HG03558 (cell line): ENCODE measurements around the gene G6PC3.
"Not testable (repeated sequence)": the region's sequence is repeated elsewhere in the genome, so short reads cannot be mapped to it uniquely, and the experiment has no call there.

Experiments
- ATAC-seq: cut with Tn5 transposase; IDR thresholded peaks from one replicate; pipeline ENCODE4 v1.9.1; 2021; ENCODE audit warnings: moderate number of reproducible peaks; ENCODE audit not compliant: unreplicated experiment; ENCODE audit errors: extremely low read depth

Gene G6PC3

DNA sequence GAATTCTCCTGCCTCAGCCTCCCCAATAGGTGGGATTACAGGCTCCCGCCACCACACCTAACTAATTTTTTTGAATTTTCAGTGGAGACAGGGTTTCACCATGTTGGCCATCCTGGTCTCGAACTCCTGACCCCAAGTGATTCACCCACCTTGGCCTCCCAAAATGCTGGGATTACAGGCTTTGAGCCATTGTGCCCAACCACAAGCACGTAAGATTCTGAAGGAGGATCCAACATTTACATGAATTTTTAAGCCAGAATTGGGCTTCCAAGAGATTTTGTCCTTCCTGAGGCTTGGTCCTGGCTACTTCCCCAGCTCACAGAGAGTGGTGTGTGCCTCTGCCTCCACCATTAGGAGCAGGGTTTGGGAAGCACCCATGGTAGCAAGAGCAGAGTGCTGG, 11.1 kb downstream of the G6PC3 start:
- ATAC-seq: no peak

DNA sequence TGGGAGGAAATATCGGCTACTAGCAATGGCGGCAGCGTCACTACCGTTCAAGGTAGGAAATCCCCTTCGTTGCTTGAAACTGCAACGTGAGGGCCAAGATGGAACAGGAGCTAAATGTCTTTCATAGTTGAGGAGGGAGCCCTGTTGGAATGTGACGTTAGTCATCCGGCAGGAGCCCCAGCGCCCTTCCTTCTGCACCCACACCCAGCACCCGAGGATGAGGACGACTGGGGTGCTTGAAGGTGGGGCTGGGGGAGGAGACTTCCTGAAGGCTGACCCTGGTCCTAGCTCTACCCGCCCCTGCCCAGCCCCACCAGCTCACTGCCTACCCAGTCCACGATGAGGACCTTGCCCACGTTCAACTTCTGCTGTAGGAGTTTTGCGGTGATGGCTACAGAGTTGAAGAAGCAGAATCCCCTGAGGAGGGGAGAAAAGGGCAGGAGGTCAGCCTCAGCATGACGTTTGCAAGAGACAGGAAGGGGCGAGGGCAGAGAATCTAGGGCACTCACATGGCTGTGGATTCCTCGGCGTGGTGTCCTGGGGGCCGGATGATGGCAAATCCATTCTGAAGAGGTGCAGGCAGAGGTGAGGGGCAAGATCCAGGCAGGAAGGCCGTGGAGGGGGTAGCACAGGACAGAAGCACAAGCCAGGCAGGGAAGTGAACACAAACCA, 11.9 kb downstream of the G6PC3 start:
- ATAC-seq: no peak

DNA sequence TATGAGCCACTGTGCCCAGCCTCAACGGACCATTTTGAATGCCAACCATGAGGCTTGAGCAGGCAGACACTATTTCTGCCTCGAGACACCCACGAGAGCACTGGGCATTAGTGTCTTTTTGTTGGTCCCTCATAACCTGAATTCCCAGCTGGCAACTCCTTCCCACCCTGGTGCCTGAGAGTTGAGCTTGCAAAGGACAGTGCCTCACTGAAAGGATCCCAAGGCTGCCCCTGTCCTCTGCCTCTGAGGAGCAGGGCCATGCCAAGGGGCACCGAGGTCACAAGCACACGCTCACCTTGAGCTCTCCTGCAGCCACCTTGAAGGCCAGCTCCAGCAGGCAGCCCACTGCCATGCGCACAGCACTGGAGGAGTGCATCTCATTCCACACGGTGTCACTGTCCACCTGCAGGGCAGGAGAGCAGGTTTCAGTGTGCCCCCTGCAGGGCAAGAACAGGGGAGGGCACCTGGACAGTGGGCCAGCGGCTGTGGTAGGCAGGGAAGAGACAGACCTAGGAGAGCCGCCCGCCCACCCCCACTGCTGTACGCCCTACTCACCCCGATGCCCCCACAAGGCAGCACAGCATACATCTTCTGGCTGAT, 12.8 kb downstream of the G6PC3 start:
- no peak for ATAC-seq

DNA sequence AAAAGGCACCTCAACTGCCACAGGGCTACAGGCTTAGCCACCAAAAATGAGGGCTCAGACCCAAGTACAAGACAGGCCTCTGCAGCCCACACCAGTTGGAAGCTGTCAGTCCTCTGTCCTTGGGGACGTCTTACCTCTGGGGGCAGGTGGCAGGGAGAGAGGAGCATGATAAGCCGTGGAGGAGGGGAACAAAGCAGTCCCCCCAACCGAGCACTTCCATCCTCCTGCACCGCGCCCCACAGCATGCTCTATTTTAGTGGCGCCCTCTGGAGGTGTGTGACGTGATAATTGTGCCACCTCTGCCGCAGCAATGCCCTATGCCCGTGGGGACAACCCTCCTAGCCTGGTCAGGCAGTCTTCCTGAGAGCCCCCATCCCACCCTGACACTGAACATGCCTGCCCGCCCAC, 13.6 kb downstream of the G6PC3 start:
- ATAC-seq: no peak

DNA sequence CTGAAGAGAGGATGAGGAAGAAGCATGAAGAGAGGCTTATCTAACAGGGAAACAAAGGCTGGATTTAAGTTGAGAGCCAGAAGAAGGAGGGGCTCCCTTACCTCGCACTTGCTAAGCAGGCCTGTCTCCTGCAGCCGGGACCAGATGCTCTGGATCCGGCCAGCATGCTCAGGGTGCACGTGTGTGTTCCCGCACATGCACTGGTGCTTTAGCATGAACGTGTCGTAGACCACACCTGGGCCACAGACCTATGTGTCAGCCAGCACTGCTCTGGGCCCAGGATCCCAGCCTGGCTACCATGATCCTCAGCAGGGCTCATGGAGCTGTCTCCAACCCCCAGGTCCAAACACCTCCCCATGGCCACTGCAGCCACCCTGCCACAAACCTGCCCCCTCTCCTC, 14.4 kb downstream of the G6PC3 start:
- no peak for ATAC-seq

DNA sequence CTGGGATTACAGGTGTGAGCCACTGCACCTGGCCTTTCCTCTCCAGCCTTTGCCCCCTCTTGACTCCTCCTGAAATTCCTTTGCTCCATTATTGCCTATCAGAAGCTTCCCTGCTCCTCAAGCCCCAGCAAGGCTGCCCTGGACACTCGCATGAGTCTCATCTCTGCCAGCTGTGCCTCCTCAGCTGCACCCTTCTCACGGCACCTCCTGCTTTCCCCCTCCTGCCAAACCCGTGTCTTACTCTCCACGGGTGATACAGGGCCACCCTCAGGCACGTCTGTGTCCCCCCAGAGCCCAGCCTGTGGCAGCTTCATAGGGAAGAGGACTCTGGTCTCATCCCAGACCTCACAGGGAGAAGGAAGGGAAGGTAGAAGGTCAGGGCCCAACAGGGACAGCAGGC, 15.4 kb downstream of the G6PC3 start:
- ATAC-seq: no peak

DNA sequence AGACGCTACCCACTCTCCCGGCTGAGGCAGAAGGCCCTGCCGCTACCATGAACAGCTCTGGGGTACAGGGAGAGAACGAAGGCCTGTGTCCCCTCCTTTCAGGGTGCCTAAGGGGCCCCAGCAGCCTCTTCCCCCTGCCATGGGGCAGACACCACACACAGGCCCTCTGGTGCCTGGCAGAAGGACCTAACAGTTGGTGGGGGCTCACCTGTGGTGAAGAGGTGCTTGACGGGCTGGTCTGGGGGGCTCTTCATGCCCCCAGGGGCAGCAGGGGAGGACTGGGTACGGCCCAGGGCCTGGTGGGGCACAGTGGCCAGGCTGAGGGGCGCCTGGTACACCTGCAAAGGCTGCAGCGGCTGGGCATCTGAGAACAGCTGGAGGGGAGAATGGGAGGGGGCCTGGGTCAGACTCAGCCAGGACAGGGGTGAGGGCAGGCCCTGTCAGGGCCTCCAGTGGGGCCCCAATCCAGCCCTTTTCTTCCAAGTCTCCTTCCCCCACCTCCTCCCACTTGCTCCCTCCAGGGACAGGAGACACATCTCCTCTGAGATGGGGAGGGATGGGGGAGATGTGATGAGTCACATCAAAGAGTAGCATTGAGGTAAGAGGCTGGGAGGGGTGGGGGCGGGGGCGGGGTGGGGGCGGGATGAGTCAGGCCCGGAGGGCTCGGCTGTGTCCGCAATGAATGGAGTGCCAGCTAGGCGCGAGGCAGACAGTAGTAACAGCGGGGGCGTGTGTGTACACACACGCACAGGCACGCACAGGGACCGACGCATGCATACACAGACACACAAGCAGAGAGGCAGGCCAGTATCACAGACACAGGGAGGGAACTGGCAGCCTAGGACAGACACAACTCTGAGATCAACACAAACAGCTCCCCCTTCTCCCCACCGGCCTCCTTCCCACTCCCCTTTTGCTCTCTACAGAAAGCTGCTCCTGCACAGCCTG, 16.1 kb downstream of the G6PC3 start:
- ATAC-seq: no peak

DNA sequence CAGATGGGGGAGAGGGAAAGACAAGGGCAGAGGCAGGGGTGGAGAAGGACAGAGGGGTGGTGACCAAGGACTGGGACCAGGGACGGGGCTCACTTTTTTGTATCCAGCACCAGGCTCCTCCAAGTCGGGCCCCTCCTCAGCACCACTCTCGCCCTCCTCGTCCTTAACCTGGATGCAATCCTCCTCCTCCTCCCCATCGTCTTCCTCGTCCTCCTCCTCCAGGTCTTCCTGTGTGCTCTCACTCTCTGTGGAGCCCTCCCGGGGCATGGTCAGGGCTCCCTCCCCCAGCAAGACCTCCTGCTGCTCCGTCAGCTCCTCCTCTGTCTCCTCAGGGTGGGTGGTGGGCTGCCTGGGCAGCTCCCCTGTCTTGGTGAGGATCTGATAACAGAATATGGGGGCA, 16.8 kb downstream of the G6PC3 start:
- no peak for ATAC-seq

DNA sequence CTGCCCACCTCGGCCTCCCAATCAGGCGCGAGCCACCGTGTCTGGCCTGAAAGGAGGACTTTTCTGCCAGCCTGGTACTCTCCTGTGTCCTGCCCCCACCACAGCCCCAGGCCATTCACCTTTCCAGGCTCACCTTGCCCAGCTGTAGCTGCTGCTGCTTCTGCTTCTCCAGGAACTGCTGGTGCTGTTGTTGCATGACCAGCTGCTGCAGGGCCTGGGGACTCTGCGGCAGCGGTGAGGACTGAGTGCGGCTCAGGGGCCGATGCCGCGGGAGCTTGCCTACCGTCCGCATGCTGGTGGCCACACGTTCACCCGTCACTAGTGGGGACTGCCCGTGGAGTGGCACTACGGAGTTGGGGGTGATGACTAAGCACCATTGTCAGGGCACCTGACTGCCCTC, 17.7 kb downstream of the G6PC3 start:
- no peak for ATAC-seq

DNA sequence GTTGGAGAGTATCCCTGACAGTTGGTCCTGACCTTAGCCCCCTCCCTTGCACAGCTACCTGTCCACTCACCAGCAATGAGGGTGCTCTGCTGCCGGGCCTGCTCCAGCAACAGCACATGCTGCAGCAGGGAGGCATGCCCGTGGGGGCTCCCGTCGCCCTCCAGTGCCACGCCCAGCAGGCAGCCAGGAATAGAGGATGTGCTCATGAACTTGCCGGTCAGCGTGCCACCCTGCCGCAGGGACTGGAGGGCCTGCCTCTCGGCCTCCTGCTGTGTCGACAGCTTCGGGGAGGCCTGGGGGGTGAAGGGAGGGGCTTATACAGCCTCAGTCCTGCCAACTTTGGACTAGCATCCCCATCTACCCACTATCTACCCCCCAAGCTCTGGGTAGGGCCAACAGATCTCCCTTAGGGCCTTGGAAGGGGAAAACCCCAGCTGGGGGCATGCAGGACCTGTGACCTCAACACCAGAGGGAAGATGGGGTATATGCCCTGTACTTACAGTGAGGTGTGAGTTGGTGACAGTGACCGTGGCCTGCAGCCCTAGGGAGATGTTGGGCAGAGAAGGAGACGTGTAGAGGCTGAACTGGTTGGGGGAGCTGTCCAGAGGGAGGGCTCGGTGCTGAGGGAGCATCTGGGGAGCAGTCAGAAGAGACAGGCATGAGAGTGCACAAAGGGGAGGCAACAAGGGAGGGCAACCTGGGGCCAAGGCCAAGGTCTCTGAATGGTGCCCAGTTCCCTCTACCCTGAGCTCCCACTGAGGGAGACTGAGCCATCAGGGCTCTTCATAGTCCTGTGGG, 20.9 kb downstream of the G6PC3 start:
- no peak for ATAC-seq

DNA sequence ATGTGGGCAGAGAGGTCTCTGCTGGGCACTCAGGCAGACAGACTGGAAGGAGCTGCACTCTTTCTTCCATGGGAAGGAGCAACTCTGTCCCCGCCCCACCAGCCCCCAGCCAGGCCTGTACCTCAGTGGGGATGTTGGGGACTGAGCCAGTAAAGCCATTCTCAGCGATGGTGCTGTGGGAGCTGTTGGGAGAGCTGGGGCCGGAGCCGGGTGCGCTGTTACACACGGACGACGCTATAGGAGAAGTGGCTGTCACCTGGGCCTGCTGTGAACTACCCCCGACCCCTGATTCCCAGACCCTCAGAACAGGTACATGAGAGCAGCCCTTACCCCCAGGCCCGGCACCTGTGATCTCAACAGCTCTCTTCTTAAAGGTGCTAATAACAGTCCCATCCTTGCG, 21.5 kb downstream of the G6PC3 start:
- no peak for ATAC-seq

DNA sequence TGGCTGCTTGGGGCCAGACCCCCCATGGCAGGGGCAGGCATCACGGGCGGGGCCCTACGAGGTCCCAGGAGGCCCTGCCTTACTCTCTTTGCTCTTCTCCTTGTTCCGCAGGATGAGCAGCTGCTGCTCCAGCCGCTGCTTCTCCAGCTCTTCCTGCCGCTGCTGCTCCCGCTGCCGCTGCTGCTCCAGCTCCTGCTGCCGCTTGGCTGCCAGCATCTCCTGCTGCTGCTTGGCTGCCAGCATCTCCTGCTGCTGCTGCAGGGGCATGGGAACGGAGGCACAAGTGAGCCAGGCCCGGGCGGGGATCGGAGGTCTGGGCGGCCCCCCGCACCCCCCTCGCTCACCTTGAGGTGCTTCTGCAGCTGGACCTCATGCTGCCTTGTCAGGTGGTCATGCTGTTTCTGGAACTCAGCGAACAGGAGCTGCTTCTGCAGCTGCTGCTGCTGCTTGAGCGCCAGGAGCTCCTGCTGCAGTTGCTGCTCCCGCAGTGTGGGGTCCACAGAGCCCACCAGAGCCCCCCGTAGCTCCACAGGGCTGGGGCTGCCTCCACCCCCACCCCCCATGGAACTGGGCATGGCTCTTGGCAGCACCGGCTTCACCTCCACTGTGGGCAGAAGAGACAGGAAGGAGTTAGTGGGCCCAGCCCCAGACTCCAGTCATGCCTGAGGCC, 22.8 kb downstream of the G6PC3 start:
- ATAC-seq: no peak

DNA sequence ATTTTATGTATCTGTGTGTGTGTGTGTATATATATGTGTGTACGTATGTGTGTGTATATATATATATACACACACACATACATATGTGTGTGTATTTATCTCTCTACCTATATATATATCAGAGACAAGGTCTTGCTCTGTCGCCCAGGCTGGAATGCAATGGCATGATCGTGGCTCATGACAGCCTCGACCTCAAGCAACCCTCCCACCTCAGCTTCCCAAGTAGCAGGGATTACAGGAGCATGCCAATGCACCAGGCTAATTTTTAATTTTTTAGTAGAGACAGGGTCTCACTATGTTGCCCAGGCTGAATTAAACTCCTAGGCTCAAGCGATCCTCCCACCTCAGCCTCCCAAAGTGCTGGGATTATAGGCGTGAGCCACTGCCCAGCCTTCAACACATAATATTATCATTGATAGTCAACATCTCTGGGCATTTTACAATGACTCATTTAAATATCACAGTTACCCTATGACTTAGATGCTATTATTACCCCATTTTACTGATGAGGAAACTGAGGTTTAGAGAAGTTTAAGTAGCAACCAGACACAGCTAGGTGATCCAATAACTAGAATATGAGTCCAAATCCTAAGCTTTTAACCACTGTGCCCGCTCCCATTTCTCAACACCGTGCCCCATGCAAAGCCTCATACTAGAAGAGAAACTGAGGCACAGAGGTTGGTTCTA, 24.3 kb downstream of the G6PC3 start:
- no peak for ATAC-seq

DNA sequence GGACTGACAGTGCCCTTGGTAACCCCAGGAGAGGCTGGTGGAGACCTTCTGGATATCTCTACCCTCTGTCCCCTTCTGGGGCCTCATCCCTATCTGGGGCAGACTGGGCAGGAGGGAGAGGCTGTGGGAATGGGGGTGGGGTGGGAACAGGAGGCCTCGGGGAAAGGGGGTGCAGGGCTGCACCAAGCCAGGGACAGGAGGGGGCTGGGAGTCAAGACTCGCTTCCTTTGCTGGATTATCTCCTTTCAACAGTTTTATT, 24.8 kb downstream of the G6PC3 start:
- no peak for ATAC-seq

DNA sequence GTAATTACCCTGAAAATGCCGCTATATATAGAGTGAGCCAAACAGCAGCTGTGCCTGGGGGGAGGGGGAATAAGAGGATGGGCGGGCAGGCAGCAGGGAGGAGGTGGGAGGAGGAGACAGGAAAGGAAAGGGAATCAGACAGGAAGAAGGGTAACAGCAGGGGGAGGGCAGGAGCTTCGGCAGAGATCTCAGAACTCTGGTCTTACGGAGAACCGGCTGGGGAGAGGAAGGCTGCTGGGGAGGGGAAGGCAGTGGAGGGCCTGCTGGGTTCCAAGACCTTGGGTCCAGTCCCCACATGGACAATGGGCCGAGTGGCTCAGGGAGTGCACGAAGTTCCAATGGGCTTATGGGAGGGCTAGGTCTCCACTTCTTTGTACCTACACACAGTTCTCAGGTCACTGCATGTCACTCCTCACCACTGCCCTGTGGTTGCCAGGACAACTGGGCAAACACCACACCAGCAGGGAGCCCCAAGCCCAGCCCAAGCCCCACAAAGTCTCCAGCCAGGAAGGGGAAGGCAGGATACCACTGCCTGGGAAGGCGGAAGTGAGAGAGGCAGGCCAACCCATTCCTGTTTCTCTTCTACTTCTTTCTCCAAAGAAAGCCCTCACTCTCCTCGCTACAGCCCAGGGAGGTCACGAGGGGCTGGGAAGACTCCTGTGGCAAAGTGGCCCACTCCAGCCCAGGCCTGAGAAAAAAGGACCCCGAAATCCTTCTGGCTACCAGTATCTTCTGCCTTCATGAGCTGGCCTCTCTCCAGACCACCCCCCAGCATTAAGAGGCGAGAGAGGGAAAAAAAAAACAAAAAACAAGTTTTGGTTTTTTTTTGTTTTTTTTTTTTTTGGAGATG, 25.3 kb downstream of the G6PC3 start:
- ATAC-seq: no peak

DNA sequence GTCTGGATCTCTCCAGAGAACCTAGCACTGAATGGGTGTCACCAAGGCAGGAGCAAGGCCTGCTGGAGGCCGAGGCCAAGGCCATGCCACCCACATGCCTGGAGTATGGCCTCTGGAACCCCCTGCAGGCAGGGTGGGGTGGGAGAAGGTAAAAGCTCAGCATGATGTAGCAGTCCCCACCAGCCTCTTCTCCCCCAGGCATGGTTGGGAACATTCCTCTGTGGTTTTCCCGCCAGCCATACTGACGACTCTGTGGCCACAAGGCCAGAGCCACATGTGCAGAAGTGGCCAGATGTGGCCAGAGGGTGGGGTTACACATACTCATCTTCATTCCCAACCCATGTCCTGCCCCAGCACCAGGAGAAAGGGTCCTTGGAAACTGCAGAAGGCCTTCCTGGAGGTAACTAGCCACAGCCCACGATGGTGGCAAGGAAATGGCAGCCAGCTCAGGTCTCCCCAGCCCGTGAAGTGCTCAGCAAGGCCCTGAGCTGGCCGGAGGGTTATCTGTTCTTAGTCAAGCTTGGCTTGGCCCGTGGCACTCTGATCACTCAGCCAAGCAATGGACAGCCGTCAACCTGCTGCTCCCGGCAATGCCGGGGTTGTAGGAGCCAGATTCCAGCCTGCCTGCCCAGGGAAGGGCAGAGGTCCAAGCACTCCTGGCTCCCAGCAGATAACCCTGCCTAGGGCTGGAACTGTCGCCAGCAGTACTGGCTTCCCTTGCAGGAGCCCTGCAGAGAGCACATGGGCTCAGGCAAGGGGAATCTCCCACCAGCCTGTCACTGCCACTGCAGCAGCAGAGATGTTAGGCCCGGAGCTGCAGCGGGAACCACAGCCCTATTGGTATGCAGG, 26.8 kb downstream of the G6PC3 start:
- no peak for ATAC-seq

DNA sequence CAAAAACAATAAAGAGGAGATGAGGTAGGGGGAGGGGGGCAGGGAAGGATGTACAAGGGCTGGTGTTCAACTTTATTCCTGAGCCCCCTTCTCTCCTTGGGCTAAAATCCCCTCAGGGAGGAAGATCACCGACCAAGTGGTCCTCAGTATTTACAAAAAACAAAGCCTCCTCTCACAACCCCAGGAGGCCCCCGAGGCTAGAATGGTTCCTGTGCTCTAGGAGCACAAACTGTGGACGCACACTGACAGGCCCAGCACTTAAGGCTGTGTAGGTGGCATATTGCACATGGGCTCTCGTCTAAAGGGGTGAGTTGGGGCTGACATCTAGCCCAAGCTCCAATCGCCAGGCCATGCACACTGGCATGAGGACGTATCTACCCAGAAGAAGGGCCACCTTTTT, 31.3 kb downstream of the G6PC3 start:
- not testable (repeated sequence) for ATAC-seq
